ENCODE data around the gene SIRT2.

GRCh38 chr19:38880882-38881609 is 18.4 kb downstream of the SIRT2 start:
- TF ChIP-seq, protein P1, sequence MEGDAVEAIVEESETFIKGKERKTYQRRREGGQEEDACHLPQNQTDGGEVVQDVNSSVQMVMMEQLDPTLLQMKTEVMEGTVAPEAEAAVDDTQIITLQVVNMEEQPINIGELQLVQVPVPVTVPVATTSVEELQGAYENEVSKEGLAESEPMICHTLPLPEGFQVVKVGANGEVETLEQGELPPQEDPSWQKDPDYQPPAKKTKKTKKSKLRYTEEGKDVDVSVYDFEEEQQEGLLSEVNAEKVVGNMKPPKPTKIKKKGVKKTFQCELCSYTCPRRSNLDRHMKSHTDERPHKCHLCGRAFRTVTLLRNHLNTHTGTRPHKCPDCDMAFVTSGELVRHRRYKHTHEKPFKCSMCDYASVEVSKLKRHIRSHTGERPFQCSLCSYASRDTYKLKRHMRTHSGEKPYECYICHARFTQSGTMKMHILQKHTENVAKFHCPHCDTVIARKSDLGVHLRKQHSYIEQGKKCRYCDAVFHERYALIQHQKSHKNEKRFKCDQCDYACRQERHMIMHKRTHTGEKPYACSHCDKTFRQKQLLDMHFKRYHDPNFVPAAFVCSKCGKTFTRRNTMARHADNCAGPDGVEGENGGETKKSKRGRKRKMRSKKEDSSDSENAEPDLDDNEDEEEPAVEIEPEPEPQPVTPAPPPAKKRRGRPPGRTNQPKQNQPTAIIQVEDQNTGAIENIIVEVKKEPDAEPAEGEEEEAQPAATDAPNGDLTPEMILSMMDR (optimal IDR thresholded peaks at IDR 0.05 in 1 of 3, IDR thresholded peaks at IDR 0.05 in 1 of 3, conservative IDR thresholded peaks at IDR 0.05 in 1 of 3; ENCODE audit: extremely low read depth in 1 of 3, insufficient read depth in 2 of 3, low read length in 3 of 3) = no peak
- no peak for TF ChIP-seq EZH2 (IDR thresholded peaks at IDR 0.05; ENCODE audit: low read length)
